ENCODE results near the gene NBEAL1.

GRCh38 chr2:203052539-203052938, 37.9 kb downstream of the NBEAL1 start:
- TF ChIP-seq CTCF (IDR thresholded peaks at IDR 0.05; ENCODE audit: borderline replicate concordance, extremely low read depth, low read length, poor library complexity, severe bottlenecking) = no peak
- TF ChIP-seq EZH2 (IDR thresholded peaks at IDR 0.05; ENCODE audit: borderline replicate concordance, low read depth, low read length, severe bottlenecking) = no peak
